ENCODE measurements around the gene RAB29. TPM values are rescaled to one million over a fixed set of nuclear protein-coding genes. Genes with fewer than 3 reads are reported as not detected.

Gene RAB29
- total RNA-seq, 4 donors from 2014 or later: 11.1 to 78.4 (median 14.9) TPM

DNA sequence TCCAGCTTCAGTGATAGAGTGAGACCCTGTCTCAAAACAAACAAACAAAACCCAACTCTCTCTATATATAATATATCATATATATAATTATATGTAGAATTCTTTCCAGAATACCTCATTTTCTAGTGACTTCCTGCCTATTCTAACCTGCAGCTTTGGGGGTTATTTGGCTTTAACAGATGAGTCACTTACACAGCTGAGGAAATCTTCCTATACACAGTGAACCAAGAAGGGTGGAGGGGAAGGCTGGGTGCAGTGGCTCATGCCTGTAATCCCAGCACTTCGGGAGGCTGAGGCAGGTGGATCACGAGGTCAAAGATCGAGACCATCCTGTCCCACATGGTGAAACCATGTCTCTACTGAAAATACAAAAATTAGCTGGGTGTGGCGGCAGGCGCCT lies 9.2 kb downstream of the RAB29 start:
- Histone ChIP-seq H3K27ac (no peak overlapping the region), H3K36me3 (peaks cover 0 to 18% (median 0%) of the 10 kb centered on the region in 3 donors), H3K4me3 (no peak overlapping the region), H3K9me3 (no peaks in the 10 kb centered on the region), H3K27me3 (no peaks in the 10 kb centered on the region), H3K4me1 (no peaks in the 10 kb centered on the region)
- no peak for DNase-seq (ENCODE audit: low spot score in 2 of 2)
- no peak for TF ChIP-seq EP300 (IDR thresholded peaks at IDR 0.05)
- no peak for TF ChIP-seq CTCF (IDR thresholded peaks at IDR 0.05)
- no peak for TF ChIP-seq POLR2A (IDR thresholded peaks at IDR 0.05)
- 69 to 72% methylated on average over 5 of the region's 5 CpGs for WGBS, 2 donors

- H3K4me3 ChIP-seq: no peak overlapping the region
- H3K27me3 ChIP-seq: no peaks in the 10 kb centered on the region
- H3K36me3 ChIP-seq: peaks cover 0 to 5% (median 0%) of the 10 kb centered on the region in 3 donors
- H3K9me3 ChIP-seq: no peaks in the 10 kb centered on the region
- WGBS, 2 donors: 92 to 99% methylated on average over 2 of the region's 2 CpGs
- H3K4me1 ChIP-seq: no peaks in the 10 kb centered on the region
- TF ChIP-seq EP300 (IDR thresholded peaks at IDR 0.05) (no peak), POLR2A (IDR thresholded peaks at IDR 0.05) (no peak), CTCF (IDR thresholded peaks at IDR 0.05) (no peak)
- no peak overlapping the region for H3K27ac ChIP-seq
- DNase-seq (ENCODE audit: low spot score in 2 of 2): no peak
Observed at GRCh38 chr1:205764578-205764977, 10.7 kb downstream of the RAB29 start.

DNA sequence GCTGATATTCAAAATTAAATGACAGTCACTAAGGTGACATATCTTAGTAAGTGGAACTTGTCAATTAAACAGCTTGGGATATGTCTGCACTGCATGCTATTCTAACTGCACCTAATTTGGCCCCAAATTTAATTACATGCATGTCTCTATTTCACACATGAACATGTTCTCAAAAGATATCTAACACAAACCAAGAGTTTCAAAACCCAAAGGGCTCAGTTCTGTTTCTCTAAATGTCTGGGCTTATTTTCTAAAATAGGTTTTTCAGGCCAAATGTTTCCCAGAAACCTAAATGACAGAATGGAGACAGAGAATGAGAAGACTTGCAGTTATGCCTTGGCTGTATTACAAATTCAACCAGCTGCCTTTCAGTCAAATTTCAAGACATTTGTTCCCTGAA lies 11.3 kb downstream of the RAB29 start:
- Histone ChIP-seq H3K36me3 (no peaks in the 10 kb centered on the region), H3K4me3 (no peak overlapping the region), H3K27me3 (no peaks in the 10 kb centered on the region)

GRCh38 chr1:205760606-205761005 lies 14.7 kb downstream of the RAB29 start:
- no peaks in the 10 kb centered on the region for H3K9me3 ChIP-seq
- WGBS, 2 donors: 73 to 77% methylated on average over 3 of the region's 3 CpGs
- H3K4me3 ChIP-seq: no peak overlapping the region
- H3K36me3 ChIP-seq: no peaks in the 10 kb centered on the region
- no peak for DNase-seq (ENCODE audit: low spot score in 2 of 2)
- no peaks in the 10 kb centered on the region for H3K27me3 ChIP-seq
- H3K27ac ChIP-seq: no peak overlapping the region
- H3K4me1 ChIP-seq: no peaks in the 10 kb centered on the region
- TF ChIP-seq POLR2A (IDR thresholded peaks at IDR 0.05) (no peak), EP300 (IDR thresholded peaks at IDR 0.05) (no peak), CTCF (IDR thresholded peaks at IDR 0.05) (no peak)

More for the DNA sequence above, 11.3 kb downstream of the RAB29 start:
- H3K9me3 ChIP-seq: no peaks in the 10 kb centered on the region
- no peaks in the 10 kb centered on the region for H3K4me1 ChIP-seq
- TF ChIP-seq CTCF (IDR thresholded peaks at IDR 0.05) (no peak), EP300 (IDR thresholded peaks at IDR 0.05) (no peak), POLR2A (IDR thresholded peaks at IDR 0.05) (no peak)
- H3K27ac ChIP-seq: no peak overlapping the region
- no peak for DNase-seq (ENCODE audit: low spot score in 2 of 2)

DNA sequence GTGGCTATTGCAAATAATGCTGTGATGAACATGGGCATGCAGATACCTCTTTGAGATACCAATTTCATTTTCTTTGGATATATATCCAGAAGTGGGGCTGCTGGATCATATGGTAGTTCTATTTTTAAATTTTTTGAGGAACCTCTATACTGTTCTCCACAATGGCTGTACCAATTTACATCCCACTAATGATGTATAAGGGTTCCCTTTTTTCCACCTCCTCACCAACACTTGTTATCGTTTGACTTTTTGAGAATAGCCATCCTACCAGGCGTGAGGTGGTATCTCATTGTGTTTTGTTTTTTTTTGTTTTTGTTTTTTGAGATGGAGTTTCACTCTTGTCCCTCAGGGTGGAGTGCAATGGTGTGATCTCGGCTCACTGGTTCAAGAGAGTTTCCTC lies 18.7 kb downstream of the RAB29 start:
- WGBS, 2 donors: 95 to 97% methylated on average over 3 of the region's 3 CpGs
- H3K4me1 ChIP-seq: no peaks in the 10 kb centered on the region
- no peak overlapping the region for H3K27ac ChIP-seq
- no peak for TF ChIP-seq CTCF (IDR thresholded peaks at IDR 0.05)
- TF ChIP-seq POLR2A (IDR thresholded peaks at IDR 0.05): no peak
- TF ChIP-seq EP300 (IDR thresholded peaks at IDR 0.05): no peak
- no peak overlapping the region for H3K4me3 ChIP-seq
- no peak for DNase-seq (ENCODE audit: low spot score in 2 of 2)
- H3K36me3 ChIP-seq: no peaks in the 10 kb centered on the region
- H3K27me3 ChIP-seq: no peaks in the 10 kb centered on the region
- H3K9me3 ChIP-seq: no peaks in the 10 kb centered on the region
